GM12872 (cell line): ENCODE measurements around the gene VNN1.

Experiments used
- TF ChIP-seq, protein P1 (sequence below): IDR thresholded peaks from 3 replicates; pipeline ENCODE4 v1.5.1; 2011; ENCODE audit warnings: low read depth, mild to moderate bottlenecking, low read length, moderate library complexity; ENCODE audit not compliant: insufficient read depth

The VNN1 gene

DNA sequence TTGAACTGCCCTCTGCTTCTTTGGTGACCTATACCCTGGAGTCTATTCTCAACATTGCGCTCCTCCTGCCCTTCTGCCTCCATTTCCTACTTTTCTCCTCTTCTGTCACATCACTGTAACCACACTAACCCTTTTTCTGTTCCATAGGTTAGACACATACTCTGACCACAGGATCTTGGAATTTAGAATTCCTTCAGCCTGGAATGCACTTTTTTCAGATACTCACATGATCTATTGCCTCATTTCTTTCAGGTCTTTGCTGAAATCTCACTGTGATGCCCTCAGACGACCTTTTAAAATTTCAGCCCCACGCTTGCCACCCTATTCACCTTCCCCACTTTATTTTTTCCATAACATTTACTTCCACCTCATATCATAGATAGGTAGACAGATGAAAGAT is 5.1 kb downstream of the VNN1 start:
- TF ChIP-seq, protein P1, sequence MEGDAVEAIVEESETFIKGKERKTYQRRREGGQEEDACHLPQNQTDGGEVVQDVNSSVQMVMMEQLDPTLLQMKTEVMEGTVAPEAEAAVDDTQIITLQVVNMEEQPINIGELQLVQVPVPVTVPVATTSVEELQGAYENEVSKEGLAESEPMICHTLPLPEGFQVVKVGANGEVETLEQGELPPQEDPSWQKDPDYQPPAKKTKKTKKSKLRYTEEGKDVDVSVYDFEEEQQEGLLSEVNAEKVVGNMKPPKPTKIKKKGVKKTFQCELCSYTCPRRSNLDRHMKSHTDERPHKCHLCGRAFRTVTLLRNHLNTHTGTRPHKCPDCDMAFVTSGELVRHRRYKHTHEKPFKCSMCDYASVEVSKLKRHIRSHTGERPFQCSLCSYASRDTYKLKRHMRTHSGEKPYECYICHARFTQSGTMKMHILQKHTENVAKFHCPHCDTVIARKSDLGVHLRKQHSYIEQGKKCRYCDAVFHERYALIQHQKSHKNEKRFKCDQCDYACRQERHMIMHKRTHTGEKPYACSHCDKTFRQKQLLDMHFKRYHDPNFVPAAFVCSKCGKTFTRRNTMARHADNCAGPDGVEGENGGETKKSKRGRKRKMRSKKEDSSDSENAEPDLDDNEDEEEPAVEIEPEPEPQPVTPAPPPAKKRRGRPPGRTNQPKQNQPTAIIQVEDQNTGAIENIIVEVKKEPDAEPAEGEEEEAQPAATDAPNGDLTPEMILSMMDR = no peak

DNA sequence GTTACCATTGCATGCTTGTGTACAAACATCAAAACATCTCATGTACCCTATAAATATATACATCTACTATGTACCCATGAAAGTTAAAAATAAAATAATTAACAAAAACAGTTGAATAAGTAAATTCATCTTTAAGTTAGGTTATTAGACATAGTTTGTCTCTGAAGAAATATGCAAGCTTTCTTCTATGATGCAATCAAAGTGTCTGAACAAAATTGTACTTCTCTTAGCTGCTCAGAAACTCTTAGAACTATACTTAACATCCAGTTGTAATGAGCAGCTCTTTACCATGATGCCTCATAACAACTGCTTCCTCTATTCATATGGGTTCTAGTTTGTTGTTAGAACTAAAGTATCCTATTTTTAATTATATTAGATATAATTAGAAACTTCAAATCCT is 5.9 kb downstream of the VNN1 start:
- TF ChIP-seq, protein P1 = no peak

DNA sequence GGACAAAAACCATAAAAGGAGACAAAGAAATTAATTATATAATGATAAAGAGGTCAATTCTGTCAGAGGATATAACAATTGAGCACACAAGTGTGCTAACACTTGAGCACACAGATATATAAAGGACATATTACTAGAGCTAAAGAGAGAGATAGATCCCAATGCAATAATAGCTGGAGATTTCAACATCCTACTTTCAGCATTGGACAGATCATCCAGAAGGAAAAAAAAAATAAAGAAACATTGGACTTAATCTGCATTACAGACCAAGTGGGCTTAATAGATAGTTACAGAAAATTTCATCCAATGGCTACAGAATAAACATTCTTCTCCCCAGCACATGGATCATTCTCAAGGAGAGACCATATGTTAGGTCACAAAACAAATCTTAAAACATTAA is 9.9 kb downstream of the VNN1 start:
- TF ChIP-seq, protein P1 = no peak

DNA sequence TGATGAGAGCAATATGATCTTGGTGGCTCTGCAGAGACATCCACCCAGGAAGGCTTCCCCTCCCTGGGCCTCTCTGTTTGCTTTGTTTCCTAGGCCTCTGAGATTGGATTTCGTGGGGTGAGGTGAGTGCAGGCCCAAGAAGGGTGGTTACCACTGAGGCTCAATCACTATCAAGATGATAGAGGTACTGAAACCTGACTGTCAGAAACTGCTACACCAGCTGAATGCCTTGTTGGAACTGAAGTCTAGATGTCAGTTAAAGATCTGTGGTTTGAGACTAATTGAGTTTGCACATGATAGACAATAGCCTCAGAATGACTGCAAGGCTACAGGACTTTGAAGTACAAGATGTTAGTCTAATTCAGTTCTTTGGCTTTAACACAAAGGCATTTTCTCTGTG is 15.2 kb downstream of the VNN1 start:
- TF ChIP-seq, protein P1 = no peak

DNA sequence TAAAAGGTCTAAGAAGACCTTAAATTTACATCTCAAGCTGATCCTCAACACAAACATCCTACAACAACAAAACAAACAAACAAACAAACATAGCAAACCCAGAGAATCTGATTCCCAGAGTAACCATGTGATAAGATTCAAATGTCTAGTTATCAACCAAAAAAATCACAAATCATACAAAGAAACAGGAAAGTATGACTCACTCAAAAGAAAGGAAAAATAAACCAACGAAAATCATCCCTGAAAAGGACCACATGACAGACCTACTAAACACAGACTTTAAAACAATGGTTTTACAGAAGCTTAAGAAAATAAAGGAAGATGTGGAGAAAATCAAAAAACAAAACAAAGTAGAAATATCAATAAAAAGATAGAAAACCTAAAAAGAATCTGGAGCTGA is 18.1 kb downstream of the VNN1 start:
- TF ChIP-seq, protein P1 = no peak

DNA sequence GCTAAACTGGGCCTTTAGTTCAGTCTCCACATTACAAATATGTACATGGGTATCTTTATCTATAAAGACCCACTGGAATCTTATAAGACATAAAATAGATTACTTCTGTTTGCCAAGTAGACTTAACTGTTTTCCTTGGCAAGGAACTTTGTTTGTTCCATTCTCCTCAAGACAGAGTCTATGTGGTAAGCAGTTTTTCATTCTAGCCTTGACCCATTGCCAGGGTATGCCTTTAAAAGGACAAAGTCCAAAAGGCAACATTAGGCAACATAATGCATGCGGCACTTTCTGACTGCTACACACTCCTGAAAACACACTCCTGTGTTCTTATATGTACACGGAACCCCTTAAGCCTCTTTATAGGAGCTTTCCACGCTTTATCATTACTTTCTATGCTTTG is 20.4 kb downstream of the VNN1 start:
- TF ChIP-seq, protein P1 = no peak

DNA sequence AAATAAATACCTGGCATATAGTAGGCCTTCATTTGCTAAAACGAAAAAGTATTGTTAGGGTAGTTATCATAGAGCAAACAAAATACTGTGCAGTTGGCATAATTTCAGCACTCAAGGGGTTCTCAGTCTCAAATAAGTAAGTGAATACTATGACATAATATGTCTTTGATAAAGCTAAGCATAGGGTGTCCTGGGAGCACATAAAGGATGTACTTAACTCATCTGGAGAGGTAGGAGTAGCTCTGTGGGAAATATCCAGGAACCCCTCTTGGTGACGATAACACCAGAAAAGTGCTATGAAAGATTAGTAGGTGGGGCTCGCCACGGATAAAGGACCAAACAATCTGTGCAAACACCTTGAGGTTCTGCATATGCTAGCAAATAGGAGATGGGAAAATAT is 23.2 kb downstream of the VNN1 start:
- TF ChIP-seq, protein P1 = no peak

DNA sequence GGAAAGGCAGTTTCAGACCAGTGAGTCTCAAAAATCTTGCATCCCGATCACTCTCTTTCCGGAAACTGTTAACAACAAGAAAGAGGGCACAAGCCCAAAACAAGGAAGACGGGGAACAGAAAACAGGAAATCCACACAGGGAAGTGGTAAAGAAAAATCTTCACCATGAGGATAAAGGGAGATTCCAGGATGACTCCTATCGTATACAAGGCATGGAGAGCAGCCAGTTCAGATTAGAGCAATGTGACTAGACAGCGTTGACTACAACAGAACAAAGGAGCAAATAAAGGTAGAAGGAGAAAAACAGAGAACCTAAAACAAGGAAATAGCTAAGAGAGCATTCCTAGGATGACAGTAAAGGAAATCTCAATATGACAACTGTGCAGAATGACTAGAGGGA is 26.5 kb downstream of the VNN1 start:
- TF ChIP-seq, protein P1 = no peak
